H1 (cell line): Measurements from ENCODE around the gene DNAJC11.

Source experiments
- EP300 ChIP-seq, 2 experiments: IDR thresholded peaks; 1 replicate in 1 of 2; 2 replicates in 1 of 2; pipeline ENCODE4 v1.6.1; 2011 to 2012; ENCODE audit warnings: low read depth in 2 of 2, low read length in 2 of 2, mild to moderate bottlenecking in 2 of 2, borderline replicate concordance in 1 of 2, inconsistent platforms in 1 of 2, moderate library complexity in 1 of 2
- EZH2 ChIP-seq: fragments of 200-600 bp; sonication (generic); IDR thresholded peaks from 2 replicates; pipeline ENCODE4 v1.7.1; 2012; ENCODE audit warnings: low read depth, mild to moderate bottlenecking, moderate library complexity, low read length, inconsistent platforms; ENCODE audit not compliant: severe bottlenecking
- RAD21 ChIP-seq, 2 experiments: IDR thresholded peaks in 1 of 2; conservative IDR thresholded peaks in 1 of 2; 2 replicates each; pipeline ENCODE4 v1.6.1; 2011; ENCODE audit warnings: low read depth in 2 of 2, low read length in 2 of 2, improper control_type of control experiment in 1 of 2, inconsistent platforms in 1 of 2, mild to moderate bottlenecking in 1 of 2, moderate library complexity in 1 of 2
- SIN3A ChIP-seq, 2 experiments: IDR thresholded peaks in 1 of 2; conservative IDR thresholded peaks in 1 of 2; 2 replicates each; pipeline ENCODE4 v1.6.1; 2011 to 2012; ENCODE audit warnings: low read length in 2 of 2, improper control_type of control experiment in 1 of 2, low read depth in 1 of 2, mild to moderate bottlenecking in 1 of 2
- TF ChIP-seq, protein P1 (sequence below), 3 experiments: IDR thresholded peaks; 1 replicate in 2 of 3; 2 replicates in 1 of 3; pipeline versions ENCODE4 v1.5.1 to v1.6.1; 2011; ENCODE audit warnings: low read length in 3 of 3, mild to moderate bottlenecking in 3 of 3, inconsistent platforms in 2 of 3, low read depth in 1 of 3, moderate library complexity in 1 of 3; ENCODE audit not compliant: insufficient read depth in 1 of 3; ENCODE audit errors: control extremely low read depth in 1 of 3

GRCh38 chr1:6621429-6622391, 79.9 kb downstream of the DNAJC11 start:
- TF ChIP-seq, protein P1, sequence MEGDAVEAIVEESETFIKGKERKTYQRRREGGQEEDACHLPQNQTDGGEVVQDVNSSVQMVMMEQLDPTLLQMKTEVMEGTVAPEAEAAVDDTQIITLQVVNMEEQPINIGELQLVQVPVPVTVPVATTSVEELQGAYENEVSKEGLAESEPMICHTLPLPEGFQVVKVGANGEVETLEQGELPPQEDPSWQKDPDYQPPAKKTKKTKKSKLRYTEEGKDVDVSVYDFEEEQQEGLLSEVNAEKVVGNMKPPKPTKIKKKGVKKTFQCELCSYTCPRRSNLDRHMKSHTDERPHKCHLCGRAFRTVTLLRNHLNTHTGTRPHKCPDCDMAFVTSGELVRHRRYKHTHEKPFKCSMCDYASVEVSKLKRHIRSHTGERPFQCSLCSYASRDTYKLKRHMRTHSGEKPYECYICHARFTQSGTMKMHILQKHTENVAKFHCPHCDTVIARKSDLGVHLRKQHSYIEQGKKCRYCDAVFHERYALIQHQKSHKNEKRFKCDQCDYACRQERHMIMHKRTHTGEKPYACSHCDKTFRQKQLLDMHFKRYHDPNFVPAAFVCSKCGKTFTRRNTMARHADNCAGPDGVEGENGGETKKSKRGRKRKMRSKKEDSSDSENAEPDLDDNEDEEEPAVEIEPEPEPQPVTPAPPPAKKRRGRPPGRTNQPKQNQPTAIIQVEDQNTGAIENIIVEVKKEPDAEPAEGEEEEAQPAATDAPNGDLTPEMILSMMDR (IDR thresholded peaks at IDR 0.05; ENCODE audit: control extremely low read depth in 1 of 3, insufficient read depth in 1 of 3, low read depth in 1 of 3, low read length in 3 of 3) = no peak
- TF ChIP-seq SIN3A (conservative IDR thresholded peaks at IDR 0.05 in 1 of 2, IDR thresholded peaks at IDR 0.05 in 1 of 2; ENCODE audit: low read depth in 1 of 2, low read length in 2 of 2) (no peak), RAD21 (IDR thresholded peaks at IDR 0.05 in 1 of 2, conservative IDR thresholded peaks at IDR 0.05 in 1 of 2; ENCODE audit: low read depth in 2 of 2, low read length in 2 of 2) (no peak), EP300 (IDR thresholded peaks at IDR 0.05; ENCODE audit: borderline replicate concordance in 1 of 2, low read depth in 2 of 2, low read length in 2 of 2) (no peak), EZH2 (no peak)
